Astrocyte (in vitro differentiated cells and primary cell): ENCODE data around the gene ZBTB7B. TPM values are rescaled to one million over a fixed set of nuclear protein-coding genes. Genes with fewer than 3 reads are reported as not detected.

Experiments
- DNase-seq: peaks from one replicate; pipeline ENCODE4 v3.0.0-alpha.2; 2010; ENCODE audit warnings: low read depth
- FAIRE-seq: peaks from 2 replicates; lab custom pipeline; 2011; peaks lifted over from hg19 to GRCh38; lab: Jason Lieb, UNC
- H2AFZ ChIP-seq: 2 replicates; pipeline ENCODE4 v1.6.0; 2012; ENCODE audit warnings: low read depth, low read length, inconsistent platforms
- H3K27ac ChIP-seq: 2 replicates; pipeline ENCODE4 v1.5.1; 2011; ENCODE audit warnings: low read depth, low read length, inconsistent platforms
- H3K27me3 ChIP-seq: 2 replicates; pipeline ENCODE4 v1.6.0; 2011; ENCODE audit warnings: low read length, inconsistent platforms; ENCODE audit not compliant: insufficient read depth
- H3K36me3 ChIP-seq: 2 replicates; pipeline ENCODE4 v1.5.1; 2011; ENCODE audit warnings: low read length, inconsistent platforms; ENCODE audit not compliant: insufficient read depth
- H3K4me1 ChIP-seq: 2 replicates; pipeline ENCODE4 v1.5.1; 2011; ENCODE audit warnings: low read length, inconsistent platforms; ENCODE audit not compliant: insufficient read depth
- H3K4me2 ChIP-seq: 2 replicates; pipeline ENCODE4 v1.6.0; 2012; ENCODE audit warnings: low read length, inconsistent platforms
- H3K4me3 ChIP-seq: 2 replicates; pipeline ENCODE4 v1.5.1; 2011; ENCODE audit warnings: low read depth, mild to moderate bottlenecking, low read length, inconsistent platforms; ENCODE audit not compliant: insufficient read depth
- H3K79me2 ChIP-seq: 2 replicates; pipeline ENCODE4 v1.6.0; 2012; ENCODE audit warnings: mild to moderate bottlenecking, low read length, inconsistent platforms; ENCODE audit not compliant: insufficient read depth
- H3K9ac ChIP-seq: 2 replicates; pipeline ENCODE4 v1.6.0; 2012; ENCODE audit warnings: mild to moderate bottlenecking, low read length, inconsistent platforms
- H3K9me3 ChIP-seq: 2 replicates; pipeline ENCODE4 v1.5.1; 2012; ENCODE audit warnings: low read depth, mild to moderate bottlenecking, low read length, inconsistent platforms; ENCODE audit not compliant: insufficient read depth
- H4K20me1 ChIP-seq: 2 replicates; pipeline ENCODE4 v1.6.0; 2012; ENCODE audit warnings: low read length, inconsistent platforms; ENCODE audit not compliant: insufficient read depth
- H3K27ac Mint-ChIP-seq: one replicate; pipeline ENCODE4 v1.8.0; 2021; ENCODE audit warnings: mild to moderate bottlenecking, mixed read lengths; ENCODE audit not compliant: unreplicated experiment
- H3K27me3 Mint-ChIP-seq: one replicate; pipeline ENCODE4 v1.8.0; 2021; ENCODE audit warnings: low read depth, mixed read lengths; ENCODE audit not compliant: unreplicated experiment
- H3K36me3 Mint-ChIP-seq: one replicate; pipeline ENCODE4 v1.8.0; 2021; ENCODE audit warnings: low read depth, mixed read lengths; ENCODE audit not compliant: unreplicated experiment
- H3K4me1 Mint-ChIP-seq: one replicate; pipeline ENCODE4 v1.8.0; 2021; ENCODE audit warnings: low read depth, mixed read lengths; ENCODE audit not compliant: unreplicated experiment
- H3K4me3 Mint-ChIP-seq: one replicate; pipeline ENCODE4 v1.8.0; 2021; ENCODE audit warnings: mild to moderate bottlenecking, moderate library complexity, mixed read lengths; ENCODE audit not compliant: unreplicated experiment
- H3K9me3 Mint-ChIP-seq: one replicate; pipeline ENCODE4 v1.8.0; 2021; ENCODE audit warnings: mild to moderate bottlenecking, mixed read lengths; ENCODE audit not compliant: unreplicated experiment
- EZH2 ChIP-seq: IDR thresholded peaks from 2 replicates; pipeline ENCODE4 v1.6.1; 2012; ENCODE audit warnings: mild to moderate bottlenecking, low read length, inconsistent platforms; ENCODE audit not compliant: insufficient read depth
- total RNA-seq: library from RNA; stranded (reverse); gene quantifications from 2 replicates; pipeline ENCODE4 v1.2.1, GENCODE V29; 2021
- TF ChIP-seq, protein P1 (sequence below): IDR thresholded peaks from 2 replicates; pipeline ENCODE4 v1.5.1; 2011; ENCODE audit warnings: low read depth, mild to moderate bottlenecking, inconsistent platforms, low read length, moderate library complexity; ENCODE audit not compliant: insufficient read depth

ZBTB7B gene
- total RNA-seq, 1 donor from 2014 or later, result 46.1 TPM

DNA sequence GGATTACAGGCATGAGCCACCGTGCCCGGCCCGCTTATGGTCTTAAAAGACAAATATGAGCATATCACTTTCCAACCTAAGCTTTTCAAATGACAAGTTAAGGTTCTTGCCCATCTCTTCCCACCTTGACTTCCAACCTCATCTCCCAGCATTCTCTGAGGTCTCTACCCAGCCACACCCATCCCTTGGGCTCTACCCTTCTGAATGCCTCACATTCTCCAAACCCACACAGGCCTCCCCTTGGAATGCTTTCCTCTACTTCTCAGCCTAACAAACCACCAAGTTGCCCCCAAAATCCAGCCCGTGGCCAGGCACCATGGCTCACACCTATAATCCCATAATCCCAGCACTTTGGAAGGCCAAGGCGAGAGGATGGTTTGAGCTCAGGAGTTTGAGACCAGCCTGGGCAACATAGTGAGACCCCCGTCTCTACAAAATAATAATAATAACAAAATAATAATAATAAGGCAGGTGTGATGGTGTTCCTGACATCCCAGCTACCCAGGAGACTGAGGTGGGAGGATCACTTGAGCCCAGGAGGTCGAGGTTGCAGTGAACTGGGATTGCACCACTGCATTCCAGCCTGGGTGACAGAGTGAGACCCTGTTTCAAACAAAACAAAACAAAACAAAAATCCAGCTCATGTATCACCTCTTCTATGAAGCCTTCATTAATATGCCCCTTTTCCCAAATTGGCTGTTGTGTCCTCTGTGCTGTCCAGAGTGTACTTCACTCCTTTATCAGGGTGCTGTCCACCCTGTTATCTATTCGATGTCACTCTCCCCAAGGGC is 19.7 kb downstream of the ZBTB7B start:
- H3K27me3 Mint-ChIP-seq, result no peaks in the 10 kb centered on the region
- H3K4me3 ChIP-seq, result no peak overlapping the region
- peak overlapping the region; percentile 64 for H3K27ac Mint-ChIP-seq
- H3K9ac ChIP-seq, result no peak overlapping the region
- no peaks in the 10 kb centered on the region for H3K9me3 Mint-ChIP-seq
- peaks cover 4% of the 10 kb centered on the region for H3K4me1 ChIP-seq
- no peaks in the 10 kb centered on the region for H3K79me2 ChIP-seq
- no peak overlapping the region for H3K4me2 ChIP-seq
- H2AFZ ChIP-seq, result no peak overlapping the region
- H3K4me3 Mint-ChIP-seq, result peak overlapping the region; percentile 23
- no peak for TF ChIP-seq EZH2
- TF ChIP-seq, protein P1, sequence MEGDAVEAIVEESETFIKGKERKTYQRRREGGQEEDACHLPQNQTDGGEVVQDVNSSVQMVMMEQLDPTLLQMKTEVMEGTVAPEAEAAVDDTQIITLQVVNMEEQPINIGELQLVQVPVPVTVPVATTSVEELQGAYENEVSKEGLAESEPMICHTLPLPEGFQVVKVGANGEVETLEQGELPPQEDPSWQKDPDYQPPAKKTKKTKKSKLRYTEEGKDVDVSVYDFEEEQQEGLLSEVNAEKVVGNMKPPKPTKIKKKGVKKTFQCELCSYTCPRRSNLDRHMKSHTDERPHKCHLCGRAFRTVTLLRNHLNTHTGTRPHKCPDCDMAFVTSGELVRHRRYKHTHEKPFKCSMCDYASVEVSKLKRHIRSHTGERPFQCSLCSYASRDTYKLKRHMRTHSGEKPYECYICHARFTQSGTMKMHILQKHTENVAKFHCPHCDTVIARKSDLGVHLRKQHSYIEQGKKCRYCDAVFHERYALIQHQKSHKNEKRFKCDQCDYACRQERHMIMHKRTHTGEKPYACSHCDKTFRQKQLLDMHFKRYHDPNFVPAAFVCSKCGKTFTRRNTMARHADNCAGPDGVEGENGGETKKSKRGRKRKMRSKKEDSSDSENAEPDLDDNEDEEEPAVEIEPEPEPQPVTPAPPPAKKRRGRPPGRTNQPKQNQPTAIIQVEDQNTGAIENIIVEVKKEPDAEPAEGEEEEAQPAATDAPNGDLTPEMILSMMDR, result no peak
- peaks cover 29% of the 10 kb centered on the region for H3K4me1 Mint-ChIP-seq
- DNase-seq (no peak), FAIRE-seq (no peak)
- H3K27me3 ChIP-seq, result no peaks in the 10 kb centered on the region
- H3K27ac ChIP-seq, result no peak overlapping the region
- no peaks in the 10 kb centered on the region for H3K36me3 Mint-ChIP-seq
- H3K36me3 ChIP-seq, result no peaks in the 10 kb centered on the region
- H3K9me3 ChIP-seq, result no peaks in the 10 kb centered on the region
- peaks cover 11% of the 10 kb centered on the region for H4K20me1 ChIP-seq

GRCh38 chr1:155022927-155023236 is 20.3 kb downstream of the ZBTB7B start:
- Histone ChIP-seq H3K79me2 (no peaks in the 10 kb centered on the region), H3K27ac (no peak overlapping the region), H2AFZ (no peak overlapping the region), H3K36me3 (no peaks in the 10 kb centered on the region), H4K20me1 (peaks cover 11% of the 10 kb centered on the region), H3K4me3 (no peak overlapping the region), H3K9me3 (no peaks in the 10 kb centered on the region), H3K4me1 (peaks cover 4% of the 10 kb centered on the region), H3K9ac (no peak overlapping the region), H3K27me3 (no peaks in the 10 kb centered on the region), H3K4me2 (no peak overlapping the region)
- no peak for FAIRE-seq
- Mint-ChIP-seq H3K4me1 (peaks cover 28% of the 10 kb centered on the region), H3K36me3 (no peaks in the 10 kb centered on the region), H3K9me3 (no peaks in the 10 kb centered on the region), H3K4me3 (no peak overlapping the region), H3K27ac (no peak overlapping the region), H3K27me3 (no peaks in the 10 kb centered on the region)
- TF ChIP-seq, protein P1, result no peak
- TF ChIP-seq EZH2, result no peak
- no peak for DNase-seq

DNA sequence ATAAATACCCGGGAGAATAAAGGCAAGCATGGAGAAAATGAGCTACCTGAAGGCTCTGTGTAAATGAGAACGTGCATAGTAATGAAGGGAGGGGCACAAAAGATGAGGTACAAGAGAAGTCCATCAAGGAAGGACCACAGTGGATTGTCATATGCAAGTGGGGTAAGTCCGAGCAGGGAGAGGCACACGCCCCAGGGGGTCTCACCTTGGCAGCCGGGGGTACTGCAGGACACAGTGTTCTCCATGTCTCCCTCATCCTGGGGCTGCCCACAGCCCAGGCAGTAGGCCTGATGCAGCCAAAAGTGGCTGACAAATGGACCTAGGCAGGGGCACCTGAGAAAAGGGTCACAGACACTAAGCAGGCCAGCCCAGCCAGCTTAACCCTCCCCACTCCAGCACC is 21.0 kb downstream of the ZBTB7B start:
- H3K9me3 ChIP-seq, result no peaks in the 10 kb centered on the region
- H3K4me3 Mint-ChIP-seq, result no peak overlapping the region
- no peaks in the 10 kb centered on the region for H3K36me3 Mint-ChIP-seq
- no peaks in the 10 kb centered on the region for H3K27me3 Mint-ChIP-seq
- H3K27ac ChIP-seq, result no peak overlapping the region
- peaks cover 22% of the 10 kb centered on the region for H3K4me1 Mint-ChIP-seq
- H3K79me2 ChIP-seq, result no peaks in the 10 kb centered on the region
- DNase-seq (no peak), FAIRE-seq (no peak)
- H3K36me3 ChIP-seq, result no peaks in the 10 kb centered on the region
- no peak overlapping the region for H2AFZ ChIP-seq
- H3K9ac ChIP-seq, result no peak overlapping the region
- H3K27ac Mint-ChIP-seq, result no peak overlapping the region
- no peak overlapping the region for H3K4me3 ChIP-seq
- no peaks in the 10 kb centered on the region for H3K9me3 Mint-ChIP-seq
- H3K27me3 ChIP-seq, result no peaks in the 10 kb centered on the region
- no peak overlapping the region for H3K4me2 ChIP-seq
- TF ChIP-seq EZH2, result no peak
- TF ChIP-seq, protein P1, result no peak
- H3K4me1 ChIP-seq, result peaks cover 4% of the 10 kb centered on the region
- H4K20me1 ChIP-seq, result peaks cover 7% of the 10 kb centered on the region
